GM18520 (cell line): Measurements from ENCODE around the gene PLA2G2C.

Experiments
- ATAC-seq: cut with Tn5 transposase; IDR thresholded peaks from one replicate; pipeline ENCODE4 v1.9.1; 2021; ENCODE audit not compliant: unreplicated experiment

PLA2G2C gene

DNA sequence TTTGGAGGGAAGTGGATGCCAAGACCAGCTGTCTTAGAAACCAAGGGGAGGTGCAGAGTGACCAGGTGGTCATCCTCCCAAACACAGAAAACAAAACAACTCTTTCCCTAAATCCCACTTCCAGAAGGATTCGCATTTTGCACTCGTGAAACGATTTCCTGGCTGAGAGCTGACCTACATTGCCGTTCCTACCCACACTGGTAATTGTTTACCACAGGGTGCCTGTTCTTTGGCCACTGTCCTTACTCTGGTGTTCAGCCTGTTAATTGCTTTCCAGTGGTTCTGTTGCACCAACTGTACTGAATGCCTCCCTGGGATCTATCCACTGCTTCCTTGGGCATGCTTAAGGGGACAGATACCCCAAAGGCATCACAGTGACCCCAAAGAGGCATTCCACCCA lies 23.2 kb upstream of the PLA2G2C start:
- ATAC-seq, result no peak

DNA sequence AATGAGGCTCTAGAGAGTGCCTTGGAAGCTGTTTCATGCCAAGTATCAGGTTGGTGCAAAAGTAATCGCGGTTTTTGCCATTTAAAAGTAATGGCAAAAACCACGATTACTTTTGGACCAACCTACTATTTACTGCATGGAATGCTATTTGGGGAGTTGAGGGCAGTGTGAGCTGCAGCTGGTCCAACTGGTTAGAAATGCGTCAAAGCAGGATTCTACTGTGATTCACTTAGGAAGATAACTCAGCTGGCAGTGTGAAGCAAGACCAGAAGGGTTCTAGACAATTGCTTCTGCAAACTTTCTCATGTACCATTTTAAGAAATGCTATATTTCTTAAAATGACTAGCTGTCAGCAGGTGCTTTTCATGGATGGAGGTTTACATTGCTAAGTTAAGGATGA lies 21.2 kb upstream of the PLA2G2C start:
- ATAC-seq, result no peak

DNA sequence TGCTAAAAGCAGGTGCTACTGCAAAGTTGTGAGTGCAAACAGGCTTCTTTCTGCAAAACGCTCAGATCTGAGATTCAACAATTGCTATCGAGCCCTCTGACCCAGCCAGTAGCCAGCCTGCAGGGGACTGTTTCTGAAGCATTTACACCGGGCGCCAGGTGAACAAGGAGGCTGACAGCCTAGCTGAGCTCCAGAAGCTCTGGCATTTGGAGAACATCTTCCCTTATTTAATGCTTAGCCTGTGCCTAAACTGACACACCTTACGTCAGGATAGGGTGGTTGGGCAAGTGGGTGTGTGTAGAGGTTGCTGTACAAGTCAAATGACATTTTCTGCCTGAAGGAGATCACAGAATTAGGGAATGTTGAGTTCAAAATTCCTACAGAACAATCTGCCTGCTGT lies 15.8 kb upstream of the PLA2G2C start:
- no peak for ATAC-seq

DNA sequence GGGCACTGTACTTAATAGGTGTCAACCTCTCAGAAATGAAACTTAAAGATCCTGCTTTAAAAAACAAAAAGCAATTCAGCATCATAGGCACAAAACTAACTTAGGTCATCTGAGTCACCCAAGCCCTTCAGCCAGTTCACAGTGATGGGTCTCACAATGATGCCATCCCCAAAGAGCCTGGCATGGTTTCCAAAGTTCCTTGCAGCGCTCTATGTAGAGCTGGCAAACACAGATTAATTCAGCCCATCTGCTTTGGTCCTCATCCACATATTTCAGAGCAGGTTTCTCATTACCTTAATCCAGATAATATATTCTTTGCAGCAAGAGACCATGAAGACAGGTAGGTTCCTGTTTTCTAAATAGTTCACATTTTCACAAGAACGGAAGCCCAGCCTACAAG lies 14.6 kb upstream of the PLA2G2C start:
- ATAC-seq, result no peak

DNA sequence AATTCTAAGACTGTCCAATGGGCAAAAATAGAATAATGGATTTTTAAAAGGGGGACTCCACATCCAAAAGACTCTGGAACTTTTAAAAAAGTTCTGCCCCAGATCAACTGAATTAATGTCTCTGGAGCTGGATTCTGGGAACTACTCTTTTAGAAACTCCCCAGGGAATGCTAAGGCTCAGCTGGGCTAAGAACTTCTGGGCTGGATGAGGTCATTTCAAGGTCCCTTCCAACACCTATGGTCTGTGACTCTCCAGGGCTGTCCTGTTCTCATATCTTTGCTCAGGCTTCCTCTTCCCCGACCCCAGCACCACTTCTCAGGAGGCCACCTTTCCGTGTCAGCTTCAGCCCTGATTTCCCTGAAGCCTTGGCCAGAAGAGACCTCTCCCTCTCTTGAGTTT lies 13.5 kb upstream of the PLA2G2C start:
- ATAC-seq, result no peak

DNA sequence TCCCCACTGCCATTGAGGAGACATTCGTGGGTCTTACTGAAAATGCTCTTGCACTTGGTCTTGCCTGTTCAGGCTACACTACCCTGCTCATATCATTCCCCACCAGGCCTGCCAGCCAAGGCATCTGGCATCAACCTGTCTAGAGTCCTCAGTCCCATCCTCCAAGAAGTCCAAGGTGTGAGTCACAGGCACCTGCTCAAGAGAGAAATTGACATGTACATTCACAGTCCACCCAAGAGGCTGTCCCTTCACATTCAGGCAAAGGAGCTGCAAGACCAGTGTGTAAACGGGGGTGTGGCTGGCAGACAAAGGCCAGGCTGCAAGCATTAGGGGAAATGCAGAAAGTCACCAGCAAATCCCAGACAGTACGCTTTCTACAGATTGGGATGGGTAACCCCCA lies 13.1 kb upstream of the PLA2G2C start:
- ATAC-seq, result no peak

DNA sequence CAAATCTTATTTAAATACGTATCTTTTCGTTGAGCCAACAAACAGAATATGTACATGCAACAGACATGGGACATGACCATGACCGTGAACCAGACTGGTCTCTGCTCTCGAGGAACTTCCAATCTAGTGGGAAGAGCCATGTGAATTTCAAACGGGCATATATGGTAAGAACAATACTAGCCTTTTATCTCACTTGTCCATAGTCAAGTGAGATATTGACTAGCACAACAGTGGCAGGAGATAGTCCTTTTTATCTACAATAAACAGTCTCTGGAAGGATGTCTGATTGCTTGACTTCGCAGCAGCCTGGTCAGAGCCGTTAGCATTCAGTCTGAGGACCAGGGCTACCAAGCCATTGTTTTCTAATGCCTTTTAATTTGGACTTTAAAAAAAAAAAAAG lies 12.6 kb upstream of the PLA2G2C start:
- no peak for ATAC-seq

DNA sequence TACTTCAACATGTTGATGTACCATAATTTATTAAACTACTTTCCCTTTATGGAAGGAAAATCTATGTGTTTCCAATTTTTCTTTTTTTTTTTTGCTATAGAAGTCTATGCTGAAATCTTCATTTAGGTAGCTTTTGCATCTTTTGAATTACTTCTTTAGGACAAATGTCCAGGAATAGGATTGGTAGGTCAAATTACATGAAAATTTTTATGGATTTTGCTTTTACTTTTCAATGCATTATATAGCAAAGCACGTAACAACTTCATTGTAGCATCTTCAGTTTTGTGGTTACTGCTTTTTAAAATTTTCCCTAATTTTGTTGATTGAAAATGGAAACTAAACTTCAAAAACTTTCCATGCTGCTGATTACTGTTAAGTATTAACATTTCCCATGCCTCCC lies 12.0 kb upstream of the PLA2G2C start:
- no peak for ATAC-seq

DNA sequence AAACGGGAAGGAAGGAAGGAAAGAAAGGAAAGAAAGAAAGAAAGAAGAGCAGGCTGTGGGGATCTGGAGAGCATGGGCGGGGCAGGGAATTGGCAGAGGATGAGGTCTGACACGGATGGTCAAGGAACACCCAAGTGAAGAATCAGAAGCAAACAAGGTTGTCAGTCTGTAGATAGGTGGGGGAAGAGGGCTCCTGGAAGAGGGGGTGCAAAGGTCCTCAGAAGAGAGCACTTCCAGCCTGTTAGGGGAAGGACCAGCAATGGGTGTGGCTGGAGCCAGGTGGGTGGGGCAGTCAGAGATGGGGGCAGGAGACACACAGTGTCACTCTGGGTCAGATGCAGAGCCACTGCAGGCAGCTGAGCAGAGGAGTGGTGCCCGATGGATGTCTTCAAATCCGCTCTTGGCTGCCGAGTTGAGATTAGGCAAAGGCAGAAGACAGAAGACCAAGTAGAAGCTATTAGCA lies 11.0 kb upstream of the PLA2G2C start:
- no peak for ATAC-seq

DNA sequence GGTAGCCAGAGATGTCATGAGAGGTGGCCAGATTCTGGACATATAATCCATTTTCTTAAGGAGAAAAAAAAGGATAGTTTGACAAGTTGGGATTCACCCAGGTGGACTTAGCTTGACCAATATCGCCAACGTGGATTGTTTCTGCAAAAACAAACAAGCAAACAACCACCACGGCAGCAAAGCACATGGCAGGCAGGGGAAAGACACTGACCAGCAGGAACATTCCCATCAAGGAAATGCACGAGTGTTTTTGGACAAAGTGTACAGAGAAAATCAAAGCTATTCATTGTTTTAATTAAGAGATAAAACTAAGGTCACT lies 9.1 kb upstream of the PLA2G2C start:
- ATAC-seq, result no peak

DNA sequence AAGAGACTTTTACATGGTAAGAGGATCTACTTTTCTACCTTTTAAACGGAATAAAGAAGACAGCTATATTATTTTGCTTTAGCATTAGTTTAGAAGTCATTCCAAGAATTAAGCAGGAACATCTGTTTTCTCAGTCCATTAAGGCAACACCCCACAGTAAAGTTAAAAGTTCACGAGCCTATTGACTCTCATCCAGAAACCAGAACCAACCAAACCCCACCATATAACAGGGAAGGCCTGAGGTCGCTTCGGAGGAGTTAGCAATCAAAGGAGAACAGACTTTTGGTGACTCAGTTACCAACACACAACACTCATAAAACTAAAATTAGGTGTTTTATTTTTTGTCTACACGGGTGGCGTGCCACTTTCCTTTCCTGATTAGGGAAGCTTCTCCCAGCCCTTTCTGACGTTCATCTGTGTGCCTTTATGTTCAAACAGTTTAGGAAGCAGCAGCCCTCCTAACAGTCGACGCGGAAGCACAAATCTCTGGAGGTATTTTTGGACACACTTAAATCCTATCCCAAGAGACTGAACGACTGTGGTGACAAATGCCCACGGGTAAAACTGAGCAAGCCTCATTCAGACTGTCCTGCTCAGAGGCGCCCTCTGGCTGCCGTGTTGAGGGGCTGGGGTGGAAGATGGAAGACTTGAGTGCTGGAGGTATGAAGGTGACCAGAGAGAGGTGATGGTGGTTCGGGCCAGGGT lies 8.6 kb upstream of the PLA2G2C start:
- ATAC-seq, result no peak

DNA sequence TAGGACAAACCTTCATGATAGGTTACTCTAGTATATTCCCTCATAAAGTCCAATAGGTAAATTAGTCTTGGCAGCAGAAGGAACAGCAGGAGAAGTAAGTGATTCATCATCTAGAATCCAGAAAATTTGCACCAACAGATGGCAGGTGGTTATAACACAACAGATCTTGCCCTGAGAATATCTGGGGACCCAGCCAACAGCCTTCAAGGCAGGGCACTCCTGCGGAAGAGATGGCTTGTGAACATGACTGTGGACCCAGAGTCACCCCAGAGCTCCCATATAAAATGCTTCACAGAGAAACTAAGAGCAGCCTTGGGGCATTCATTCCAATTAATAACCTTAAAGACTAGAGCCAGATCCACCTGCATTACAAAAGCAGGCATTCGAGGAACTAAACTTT lies 7.9 kb upstream of the PLA2G2C start:
- ATAC-seq, result no peak

DNA sequence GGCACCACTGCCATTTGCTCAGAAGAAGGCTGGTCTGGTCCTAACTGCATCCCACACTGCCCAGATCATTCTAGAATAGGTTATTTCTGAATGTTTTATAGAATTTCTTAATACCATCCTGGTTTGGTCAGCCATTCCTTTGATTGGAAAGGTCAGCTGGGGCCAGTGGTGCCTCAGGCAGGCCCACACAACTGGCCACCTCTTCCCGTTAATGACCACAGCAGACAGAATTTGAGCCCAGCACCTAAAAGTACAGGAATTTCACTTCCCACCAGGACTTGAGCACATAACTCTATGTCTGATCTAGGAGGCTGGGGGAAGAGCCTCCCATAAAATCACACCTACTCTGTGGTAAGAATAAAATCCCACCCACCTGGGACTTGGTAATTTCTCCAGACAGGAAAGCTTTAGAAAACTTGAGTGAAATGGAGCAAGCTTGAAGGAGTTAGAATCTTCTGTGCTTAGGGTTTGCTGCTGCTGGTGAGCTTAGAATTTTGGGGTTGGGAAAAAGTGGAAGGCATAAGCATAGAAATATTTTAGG lies 6.6 kb upstream of the PLA2G2C start:
- ATAC-seq, result no peak

DNA sequence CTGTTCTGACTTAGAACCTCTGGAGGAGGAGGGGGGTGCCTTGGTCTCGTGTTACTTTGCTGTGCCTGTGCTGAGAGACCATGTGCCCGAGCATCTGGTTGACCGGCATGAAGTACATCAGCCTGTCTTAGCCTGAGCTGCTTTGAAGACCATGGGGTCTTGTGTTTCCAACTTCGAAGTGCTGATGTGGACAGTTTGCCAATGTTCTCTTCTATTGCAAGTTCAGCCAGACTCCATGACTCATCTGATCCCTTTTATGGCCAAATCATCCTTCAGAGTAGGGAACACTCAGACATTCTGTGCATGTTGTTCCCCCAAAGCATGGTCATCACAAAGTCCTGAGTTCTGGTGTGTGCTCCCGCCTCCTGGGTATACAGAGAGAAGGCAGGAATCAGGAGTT lies 6.0 kb upstream of the PLA2G2C start:
- no peak for ATAC-seq

DNA sequence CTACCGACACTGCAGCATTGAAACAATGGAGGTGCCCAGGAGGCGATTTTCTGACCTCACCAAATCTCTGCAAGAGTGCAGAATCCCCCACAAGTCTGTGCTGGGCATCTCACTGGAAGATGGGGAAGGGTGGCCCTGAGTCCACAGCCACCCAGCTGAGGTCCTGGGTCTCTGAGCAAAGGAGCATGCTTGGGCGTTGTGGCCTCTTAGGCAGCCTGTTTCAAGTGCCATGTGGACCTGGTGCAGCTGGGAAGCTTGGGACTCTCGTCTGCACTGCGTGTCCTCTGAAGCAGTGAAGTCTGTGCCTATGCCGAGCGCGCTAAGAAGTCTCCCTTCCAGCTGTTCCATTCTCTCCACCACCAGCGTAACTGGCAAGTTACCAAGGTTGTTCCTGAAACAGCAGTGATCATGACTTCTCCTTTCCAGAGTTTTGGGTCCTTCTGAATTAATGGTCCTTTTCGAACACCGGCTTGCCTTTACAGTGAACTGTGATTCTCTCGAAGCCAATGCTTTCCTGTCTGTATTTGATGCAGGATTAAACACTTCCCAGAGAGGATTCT lies 5.0 kb upstream of the PLA2G2C start:
- no peak for ATAC-seq

DNA sequence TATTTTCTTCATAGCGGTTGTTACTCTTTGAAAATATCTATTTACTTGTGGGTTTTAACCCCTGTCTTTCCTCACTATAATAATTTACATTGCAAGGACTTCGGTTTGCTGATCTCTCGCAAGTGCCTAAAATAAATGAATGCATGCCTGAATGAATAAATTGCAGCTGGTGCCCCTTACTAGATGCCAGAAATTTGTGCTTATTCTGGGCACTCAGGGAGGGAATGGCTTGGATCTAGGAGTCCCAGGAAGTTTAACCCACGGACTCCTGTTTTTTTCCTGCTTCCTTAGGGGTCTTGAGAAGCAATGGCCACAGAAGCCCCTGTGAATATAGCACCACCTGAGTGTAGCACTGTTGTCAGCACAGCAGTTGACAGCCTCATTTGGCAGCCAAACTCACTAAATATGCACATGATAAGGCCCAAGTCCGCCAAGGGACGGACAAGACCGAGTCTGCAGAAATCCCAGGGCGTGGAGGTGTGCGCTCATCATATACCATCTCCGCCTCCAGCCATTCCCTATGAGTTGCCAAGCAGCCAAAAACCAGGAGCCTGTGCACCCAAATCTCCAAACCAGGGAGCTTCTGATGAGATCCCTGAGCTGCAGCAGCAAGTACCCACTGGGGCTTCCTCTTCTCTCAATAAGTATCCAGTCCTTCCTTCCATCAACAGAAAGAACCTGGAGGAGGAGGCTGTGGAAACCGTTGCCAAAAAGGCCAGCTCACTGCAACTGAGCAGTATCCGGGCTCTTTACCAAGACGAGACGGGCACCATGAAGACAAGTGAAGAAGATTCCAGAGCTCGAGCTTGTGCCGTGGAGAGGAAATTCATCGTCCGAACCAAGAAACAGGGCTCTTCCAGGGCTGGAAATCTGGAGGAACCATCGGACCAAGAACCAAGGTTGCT lies 4.2 kb upstream of the PLA2G2C start:
- ATAC-seq, result no peak

DNA sequence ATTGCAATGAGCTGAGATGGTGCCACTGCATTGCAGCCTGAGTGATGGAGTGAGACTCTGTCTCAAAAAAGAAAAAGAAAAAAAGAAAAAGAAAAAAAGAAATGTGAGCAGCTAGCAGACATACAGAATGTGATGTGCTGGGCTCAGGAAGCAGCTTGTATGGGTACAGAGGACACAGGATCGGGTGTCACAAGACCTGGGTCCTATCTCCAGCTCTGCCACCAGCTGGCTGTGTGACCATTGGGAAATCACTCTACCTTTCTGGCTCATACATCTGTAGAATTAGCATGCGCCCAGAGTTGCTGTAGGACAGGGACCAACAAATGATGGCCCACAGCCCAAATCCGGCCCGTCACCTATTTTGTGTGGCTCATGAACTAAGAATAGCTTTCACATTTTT lies 3.3 kb upstream of the PLA2G2C start:
- no peak for ATAC-seq

DNA sequence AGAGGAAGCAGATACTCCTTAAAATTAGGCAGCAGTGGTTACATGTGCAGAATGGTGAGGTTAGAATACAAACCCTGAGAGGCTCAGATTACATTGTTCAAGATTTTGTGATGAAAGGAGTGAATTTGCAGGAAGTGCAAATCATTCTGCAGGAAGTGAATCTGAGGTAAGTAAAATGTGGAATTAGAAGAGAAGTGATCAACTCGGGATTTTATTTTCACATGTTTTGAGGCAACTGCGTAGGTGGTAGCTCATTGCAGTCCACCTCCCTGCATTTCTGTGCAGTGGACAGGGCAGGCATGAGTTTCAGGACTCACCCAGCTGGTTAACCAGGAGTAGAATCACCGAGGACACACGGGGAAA lies 2.1 kb upstream of the PLA2G2C start:
- ATAC-seq, result no peak

DNA sequence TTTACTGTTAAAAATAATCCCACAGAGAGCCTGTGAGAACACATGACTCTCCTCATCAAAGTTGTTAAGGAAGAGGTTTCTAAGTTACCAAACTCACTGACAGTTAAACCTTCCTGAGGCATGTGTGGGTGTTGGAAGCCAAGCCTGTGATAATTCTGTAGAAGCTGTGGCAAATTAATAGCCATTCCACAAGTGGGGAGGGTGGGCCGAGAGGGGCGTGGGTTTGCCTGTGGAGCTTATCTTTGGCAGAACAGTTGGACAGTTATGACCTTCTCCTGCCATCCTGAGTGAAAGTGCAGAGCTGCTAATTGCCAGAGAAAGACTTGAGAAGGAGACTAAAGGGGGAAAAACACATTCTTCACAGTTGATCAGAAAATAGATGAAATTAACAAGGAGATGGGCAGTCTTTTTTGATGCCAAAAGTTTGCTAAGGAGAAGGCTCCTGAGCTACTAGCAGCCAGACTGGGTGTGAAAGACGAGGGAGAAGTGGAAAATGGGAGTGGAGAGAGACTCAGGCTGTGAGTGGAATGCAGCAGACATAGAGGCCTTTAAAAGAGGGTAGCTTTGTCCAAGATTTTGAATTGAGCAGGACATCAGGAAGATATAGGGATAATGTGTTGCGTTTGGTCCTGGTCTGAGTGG lies 1.6 kb upstream of the PLA2G2C start:
- ATAC-seq, result no peak

DNA sequence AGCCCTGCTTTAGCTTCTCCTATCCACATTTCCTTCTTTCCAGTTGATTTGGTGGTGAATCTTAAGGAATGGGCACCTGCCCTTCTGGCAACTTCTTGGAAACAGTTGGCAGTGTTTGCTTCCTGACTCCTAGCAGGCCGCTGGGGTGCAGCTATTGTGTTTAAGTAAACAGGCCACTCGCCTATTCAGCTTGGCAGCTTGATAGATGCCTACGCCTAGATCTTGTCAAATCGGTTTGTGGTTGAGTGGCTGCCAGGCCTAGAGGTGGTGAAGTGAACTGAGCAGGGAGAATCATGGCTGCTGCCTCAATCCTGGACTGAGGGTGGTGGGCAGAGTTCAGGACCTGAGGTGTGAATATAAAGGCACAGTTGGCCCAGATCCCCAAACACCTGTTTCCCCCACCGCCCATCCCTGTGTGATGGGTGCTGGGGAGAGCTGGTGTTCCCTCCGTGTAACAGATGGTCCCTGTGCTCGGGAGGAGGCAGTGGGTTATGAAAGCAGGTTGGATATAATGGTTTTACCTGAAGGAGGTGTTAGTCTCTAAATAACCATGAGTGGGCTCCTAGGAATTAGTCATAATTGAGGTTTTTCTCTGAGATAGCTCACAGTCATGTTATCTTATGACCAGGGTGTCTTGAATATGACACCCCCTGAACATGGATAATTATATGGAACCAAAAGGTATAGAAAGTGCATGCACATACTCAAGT lies 940 bp upstream of the PLA2G2C start:
- ATAC-seq, result no peak
